T-cell (primary cell): Measurements from ENCODE around the gene SOX6. TPM values are rescaled to one million over a fixed set of nuclear protein-coding genes. Genes with fewer than 3 reads are reported as not detected.

ENCODE experiments used
- ATAC-seq, 4 experiments: fragments of 200-7000 bp in 3 of 4; fragments of 150-1000 bp in 1 of 4; cut with Tn5 transposase; replicated peaks in 1 of 4; 1 replicate in 3 of 4; 2 replicates in 1 of 4; pipeline ENCODE4 v1.10.0; 2021; ENCODE audit warnings: moderate library complexity in 3 of 4, mild to moderate bottlenecking in 2 of 4, moderate number of reproducible peaks in 1 of 4
- CTCF ChIA-PET, 2 donors: fragments of 300-600 bp; sonication (Branson Sonifier 250); formaldehyde crosslinking; loops; one replicate each; lab custom pipeline; 2022; ENCODE audit warnings: antibody characterized with exemption in 2 of 2; lab: Charles Lee
- POLR2A ChIA-PET, 2 donors: fragments of 300-600 bp; sonication (Branson Sonifier 250); formaldehyde crosslinking; loops; one replicate each; lab custom pipeline; 2022; ENCODE audit warnings: antibody characterized with exemption in 2 of 2; lab: Charles Lee
- DNase-seq, 35 experiments: peaks; one replicate each; pipeline versions ENCODE4 v3.0.0 to v3.0.0-alpha.2; 2013 to 2023
- H3K27ac ChIP-seq: one replicate; pipeline ENCODE4 v1.5.1; 2013; ENCODE audit warnings: low read length
- H3K27me3 ChIP-seq, 2 experiments: replicated peaks in 1 of 2; 1 replicate in 1 of 2; 2 replicates in 1 of 2; pipeline versions ENCODE4 v1.6.1 to v1.7.0; 2013; ENCODE audit warnings: low read length in 1 of 2, mixed read lengths in 1 of 2; ENCODE audit not compliant: control insufficient read depth in 2 of 2, insufficient read depth in 2 of 2; ENCODE audit errors: extremely low read depth in 1 of 2
- H3K36me3 ChIP-seq, 2 donors: 1 replicate in 1 of 2; 2 replicates in 1 of 2; pipeline versions ENCODE4 v1.6.1 to v1.7.0; 2013; ENCODE audit warnings: low read length in 1 of 2; ENCODE audit not compliant: control insufficient read depth in 2 of 2, insufficient read depth in 1 of 2; ENCODE audit errors: extremely low read depth in 1 of 2
- H3K4me1 ChIP-seq, 2 experiments: 1 replicate in 1 of 2; 2 replicates in 1 of 2; pipeline versions ENCODE4 v1.6.1 to v1.7.0; 2013; ENCODE audit warnings: low read length in 2 of 2, mixed read lengths in 1 of 2; ENCODE audit not compliant: insufficient read depth in 2 of 2, control insufficient read depth in 1 of 2; ENCODE audit errors: extremely low read depth in 1 of 2
- H3K4me3 ChIP-seq, 2 donors: 1 replicate in 1 of 2; 2 replicates in 1 of 2; pipeline versions ENCODE4 v1.5.1 to v1.7.0; 2013; ENCODE audit warnings: mild to moderate bottlenecking in 2 of 2, low read length in 1 of 2, moderate library complexity in 1 of 2; ENCODE audit not compliant: control insufficient read depth in 1 of 2; ENCODE audit errors: extremely low read depth in 1 of 2
- H3K9me3 ChIP-seq: 2 replicates; pipeline ENCODE4 v1.7.0; 2013
- H3K27ac Mint-ChIP-seq, 2 donors: one replicate each; pipeline ENCODE4 v1.8.0; 2020 to 2021; ENCODE audit warnings: mild to moderate bottlenecking in 2 of 2, mixed read lengths in 2 of 2
- H3K27me3 Mint-ChIP-seq, 2 donors: one replicate each; pipeline ENCODE4 v1.8.0; 2021 to 2022; ENCODE audit warnings: mixed read lengths in 2 of 2
- H3K36me3 Mint-ChIP-seq: one replicate; pipeline ENCODE4 v1.8.0; 2021; ENCODE audit warnings: mixed read lengths
- H3K4me1 Mint-ChIP-seq, 3 donors: one replicate each; pipeline ENCODE4 v1.8.0; 2020 to 2022; ENCODE audit warnings: mixed read lengths in 3 of 3, mild to moderate bottlenecking in 1 of 3
- H3K4me3 Mint-ChIP-seq, 3 donors: one replicate each; pipeline ENCODE4 v1.8.0; 2020 to 2022; ENCODE audit warnings: mild to moderate bottlenecking in 3 of 3, mixed read lengths in 3 of 3, moderate library complexity in 3 of 3
- H3K9me3 Mint-ChIP-seq, 3 donors: one replicate each; pipeline ENCODE4 v1.8.0; 2020 to 2022; ENCODE audit warnings: mixed read lengths in 3 of 3
- WGBS: methylation state at CpG from one replicate; pipeline ENCODE4 v1.1.5; 2013; ENCODE audit warnings: missing lambda C conversion rate; ENCODE audit not compliant: insufficient coverage; 5-methylcytosine and 5-hydroxymethylcytosine counted together
- total RNA-seq, 35 experiments: library from RNA in 6 of 35; stranded (reverse) in 6 of 35; fragments of 120-200 nt in 1 of 35; gene quantifications; one replicate each; pipeline versions ENCODE4 v1.2.1 to v1.2.4 and lab custom pipeline; 2013 to 2026

SOX6 gene
- total RNA-seq, 5 donors from 2014 or later (not counting 1 experiment from before 2014, with no cell fraction given): 0.16 TPM; not detected in 4

DNA sequence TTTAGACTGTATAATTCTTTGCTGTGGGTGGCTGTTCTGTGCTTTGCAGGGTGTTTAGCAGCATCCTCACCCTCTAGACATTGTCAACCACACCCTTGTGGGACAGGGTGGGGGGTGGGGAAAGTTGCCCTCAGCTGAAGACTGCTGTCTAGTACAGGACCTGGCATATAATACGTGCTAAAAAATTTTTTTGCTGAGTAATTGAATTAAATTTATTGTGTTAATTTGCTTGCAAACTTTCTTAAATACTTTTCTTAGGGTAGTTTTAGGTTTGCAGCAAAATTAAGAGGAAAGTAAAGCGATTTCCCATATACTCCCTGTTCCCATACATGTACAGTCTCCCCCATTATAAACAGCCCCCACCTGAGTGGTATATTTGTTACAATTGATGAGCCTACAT lies 268.5 kb downstream of the SOX6 start:
- no CpG with 5 or more reads among the region's 2 CpGs for WGBS
- no peaks in the 10 kb centered on the region for H3K36me3 ChIP-seq
- H3K4me1 ChIP-seq: no peaks in the 10 kb centered on the region
- Mint-ChIP-seq H3K4me1 (no peaks in the 10 kb centered on the region), H3K9me3 (peaks cover 0 to 4% (median 2%) of the 10 kb centered on the region in 3 donors), H3K4me3 (no peak overlapping the region), H3K36me3 (no peaks in the 10 kb centered on the region), H3K27ac (no peak overlapping the region), H3K27me3 (no peaks in the 10 kb centered on the region)
- H3K9me3 ChIP-seq: no peaks in the 10 kb centered on the region
- ChIA-PET CTCF (no interaction called here), POLR2A (no interaction called here)
- ATAC-seq: no peak
- H3K4me3 ChIP-seq: no peak overlapping the region
- no peak overlapping the region for H3K27ac ChIP-seq
- DNase-seq: no peak
- H3K27me3 ChIP-seq: no peaks in the 10 kb centered on the region

DNA sequence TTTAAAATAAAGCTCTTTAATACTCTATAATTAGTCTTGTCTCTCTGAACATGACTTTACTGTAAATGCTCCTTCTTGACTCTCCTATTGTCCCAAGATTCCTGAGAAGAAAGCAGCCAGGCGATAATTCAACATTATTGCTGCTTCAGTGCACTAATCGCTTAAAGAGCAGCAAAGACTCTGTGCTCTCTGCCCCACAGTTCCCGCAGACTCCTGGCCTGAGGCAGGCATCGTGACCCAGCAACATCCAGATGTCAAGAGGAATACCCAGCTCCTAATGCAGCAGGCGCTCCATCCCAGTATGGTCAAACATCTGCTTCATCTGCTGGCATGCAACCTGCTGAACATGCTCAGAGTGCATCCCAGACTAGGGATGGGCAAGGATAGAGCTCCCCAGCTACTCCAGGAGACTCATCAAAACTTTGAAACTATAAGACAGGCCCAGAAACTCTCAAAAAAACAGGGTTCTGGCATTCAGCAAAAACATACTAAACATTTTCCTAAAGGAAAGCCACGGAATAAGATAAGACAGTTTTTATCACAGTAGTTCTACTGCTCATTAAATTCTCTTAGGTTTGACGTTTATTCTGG lies 270.0 kb downstream of the SOX6 start:
- H3K9me3 Mint-ChIP-seq: peaks cover 0 to 4% (median 2%) of the 10 kb centered on the region in 3 donors
- H3K4me3 Mint-ChIP-seq: no peak overlapping the region
- H3K36me3 Mint-ChIP-seq: no peaks in the 10 kb centered on the region
- no peak for ATAC-seq
- ChIA-PET POLR2A (no interaction called here), CTCF (no interaction called here)
- Histone ChIP-seq H3K4me1 (no peaks in the 10 kb centered on the region), H3K4me3 (no peak overlapping the region), H3K27me3 (no peaks in the 10 kb centered on the region), H3K36me3 (no peaks in the 10 kb centered on the region), H3K9me3 (no peaks in the 10 kb centered on the region), H3K27ac (no peak overlapping the region)
- no peak for DNase-seq
- H3K4me1 Mint-ChIP-seq: no peaks in the 10 kb centered on the region
- 63% methylated on average over 5 of the region's 7 CpGs for WGBS
- H3K27ac Mint-ChIP-seq: no peak overlapping the region
- no peaks in the 10 kb centered on the region for H3K27me3 Mint-ChIP-seq

DNA sequence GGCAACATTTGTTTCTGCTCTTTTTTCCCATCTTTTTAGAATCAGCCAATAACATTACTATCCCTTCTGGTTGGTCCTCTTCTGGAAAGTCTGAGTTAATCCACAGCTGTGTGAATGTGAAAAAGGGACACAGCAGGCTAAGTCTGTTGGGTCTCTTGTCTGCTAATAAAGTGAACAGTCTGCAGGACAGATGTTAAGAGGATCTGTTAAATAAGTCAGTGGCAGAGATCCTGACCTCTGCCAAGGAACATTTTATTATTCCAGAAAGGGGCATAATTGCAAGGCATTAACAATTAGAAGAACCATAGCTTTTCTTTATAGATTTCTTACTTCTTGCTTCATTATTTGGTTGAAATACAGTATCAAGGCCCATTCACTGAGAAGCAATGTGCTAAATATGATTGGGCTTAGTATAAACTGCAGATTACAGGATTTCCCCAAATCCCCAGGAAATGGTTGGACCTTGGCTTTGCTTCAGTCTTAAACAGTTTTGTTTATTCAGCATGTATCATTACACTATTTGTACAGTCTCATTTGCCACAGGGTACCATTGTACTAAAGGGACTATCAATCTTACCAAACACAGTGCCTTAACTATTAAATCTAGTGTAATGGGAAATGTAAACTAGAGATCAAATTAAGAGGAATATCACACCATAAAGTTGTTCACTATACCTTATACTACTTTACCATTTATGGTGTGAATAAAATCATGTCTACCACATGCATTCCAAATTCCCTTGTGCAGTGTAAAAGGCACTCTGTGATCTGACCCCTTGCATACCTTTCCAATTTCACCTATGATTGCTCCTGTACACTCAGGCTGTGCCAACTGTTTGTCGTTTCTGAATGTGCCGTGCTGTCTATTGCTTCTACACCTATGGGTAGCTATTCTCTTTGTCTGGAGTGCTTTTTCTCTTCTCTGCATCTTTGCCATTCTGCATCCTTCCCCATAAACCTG lies 274.0 kb downstream of the SOX6 start:
- Mint-ChIP-seq H3K4me3 (no peak overlapping the region), H3K4me1 (no peaks in the 10 kb centered on the region), H3K27ac (no peak overlapping the region), H3K9me3 (peaks cover 2 to 9% (median 7%) of the 10 kb centered on the region in 3 donors), H3K27me3 (no peaks in the 10 kb centered on the region), H3K36me3 (no peaks in the 10 kb centered on the region)
- H3K27ac ChIP-seq: no peak overlapping the region
- no peaks in the 10 kb centered on the region for H3K36me3 ChIP-seq
- ChIA-PET CTCF (no interaction called here), POLR2A (no interaction called here)
- WGBS: no CpG with 5 or more reads among the region's 2 CpGs
- DNase-seq: no peak
- no peaks in the 10 kb centered on the region for H3K9me3 ChIP-seq
- no peak overlapping the region for H3K4me3 ChIP-seq
- ATAC-seq: no peak
- H3K4me1 ChIP-seq: no peaks in the 10 kb centered on the region
- H3K27me3 ChIP-seq: no peaks in the 10 kb centered on the region

DNA sequence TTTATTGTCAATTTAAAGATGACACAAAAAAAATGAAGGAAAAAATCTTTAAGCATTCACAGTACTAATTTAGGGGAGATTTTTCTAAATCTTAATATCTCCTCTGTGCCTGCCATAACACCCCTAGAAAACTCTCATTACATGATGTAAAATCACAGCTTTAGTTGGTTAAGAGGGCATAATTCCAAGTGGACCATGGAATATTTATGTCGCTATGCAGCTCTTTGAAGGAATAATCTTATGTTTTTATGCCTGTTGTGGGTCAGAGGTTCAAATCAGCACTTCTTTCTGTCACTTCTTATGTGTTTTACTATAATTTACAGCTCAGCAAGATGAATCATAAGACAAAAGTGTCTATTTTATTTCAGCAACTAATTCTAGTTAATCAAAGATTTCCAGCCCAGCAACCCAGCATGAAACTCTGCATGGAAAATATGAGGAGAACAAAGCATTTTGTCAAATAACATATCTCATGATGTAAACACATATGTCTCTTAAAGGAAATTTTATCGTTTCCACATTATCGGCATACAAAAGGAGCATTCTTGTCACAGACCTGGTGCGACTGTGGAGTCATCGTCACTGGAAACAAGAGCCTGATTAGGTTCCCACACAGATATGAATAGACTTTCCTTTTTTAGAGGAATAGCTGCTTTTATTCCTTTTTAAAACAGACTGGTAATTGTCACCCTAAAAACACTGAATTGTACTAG lies 274.8 kb downstream of the SOX6 start:
- H3K4me1 ChIP-seq: no peaks in the 10 kb centered on the region
- CTCF ChIA-PET: no interaction called here
- Mint-ChIP-seq H3K36me3 (no peaks in the 10 kb centered on the region), H3K4me1 (no peaks in the 10 kb centered on the region), H3K27me3 (no peaks in the 10 kb centered on the region), H3K9me3 (peaks cover 2 to 11% (median 9%) of the 10 kb centered on the region in 3 donors), H3K27ac (no peak overlapping the region), H3K4me3 (no peak overlapping the region)
- ATAC-seq: no peak
- no peak overlapping the region for H3K4me3 ChIP-seq
- no peaks in the 10 kb centered on the region for H3K9me3 ChIP-seq
- WGBS: no CpG with 5 or more reads among the region's 5 CpGs
- DNase-seq: no peak
- H3K27me3 ChIP-seq: no peaks in the 10 kb centered on the region
- POLR2A ChIA-PET: no interaction called here
- no peaks in the 10 kb centered on the region for H3K36me3 ChIP-seq
- no peak overlapping the region for H3K27ac ChIP-seq

DNA sequence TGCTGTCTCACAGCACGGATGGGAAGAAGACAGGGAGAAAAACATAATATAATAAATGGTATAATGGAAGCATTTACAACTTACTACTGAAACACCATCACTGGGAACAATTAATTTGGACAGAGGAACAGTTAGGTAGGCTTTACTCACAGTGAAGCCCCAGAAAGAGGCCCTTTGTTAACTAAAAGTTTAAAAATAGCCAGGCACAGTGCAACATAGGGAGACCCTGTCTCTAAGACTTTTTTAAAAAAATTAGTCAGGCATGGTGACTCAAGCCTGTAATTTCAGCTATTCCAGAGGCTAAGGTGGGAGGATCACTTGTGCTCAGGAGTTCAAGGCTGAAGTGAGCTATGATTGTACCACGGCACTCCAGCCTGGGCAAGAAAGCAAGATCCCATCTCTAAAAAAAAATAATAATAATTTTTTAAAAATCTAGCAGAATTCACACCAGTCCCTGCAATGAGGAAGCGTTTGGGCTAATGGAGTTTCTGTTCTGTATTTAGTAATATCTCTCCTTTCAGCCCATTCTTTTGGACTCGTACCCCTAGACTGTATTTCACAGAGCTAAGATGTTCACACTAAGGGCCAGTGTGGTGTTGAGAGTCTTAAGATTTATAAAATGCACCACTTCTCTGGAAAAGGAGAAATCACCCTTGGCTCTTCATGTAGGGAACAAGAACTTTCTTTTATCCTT lies 275.5 kb downstream of the SOX6 start:
- WGBS: no CpG with 5 or more reads among the region's 4 CpGs
- no peak overlapping the region for H3K4me3 ChIP-seq
- no peaks in the 10 kb centered on the region for H3K4me1 ChIP-seq
- no peaks in the 10 kb centered on the region for H3K9me3 ChIP-seq
- ATAC-seq (no peak), DNase-seq (no peak)
- Mint-ChIP-seq H3K4me3 (no peak overlapping the region), H3K27me3 (no peaks in the 10 kb centered on the region), H3K36me3 (no peaks in the 10 kb centered on the region), H3K27ac (no peak overlapping the region), H3K9me3 (peaks cover 4 to 16% (median 12%) of the 10 kb centered on the region in 3 donors), H3K4me1 (no peaks in the 10 kb centered on the region)
- ChIA-PET CTCF (interaction anchor here in 1 of 2 donors (0.7 kb wide), 1 partner anchor 372 kb away, joined by 4 read pairs; no protein-coding TSS in a partner anchor), POLR2A (no interaction called here)
- no peak overlapping the region for H3K27ac ChIP-seq
- H3K36me3 ChIP-seq: no peaks in the 10 kb centered on the region
- H3K27me3 ChIP-seq: no peaks in the 10 kb centered on the region

DNA sequence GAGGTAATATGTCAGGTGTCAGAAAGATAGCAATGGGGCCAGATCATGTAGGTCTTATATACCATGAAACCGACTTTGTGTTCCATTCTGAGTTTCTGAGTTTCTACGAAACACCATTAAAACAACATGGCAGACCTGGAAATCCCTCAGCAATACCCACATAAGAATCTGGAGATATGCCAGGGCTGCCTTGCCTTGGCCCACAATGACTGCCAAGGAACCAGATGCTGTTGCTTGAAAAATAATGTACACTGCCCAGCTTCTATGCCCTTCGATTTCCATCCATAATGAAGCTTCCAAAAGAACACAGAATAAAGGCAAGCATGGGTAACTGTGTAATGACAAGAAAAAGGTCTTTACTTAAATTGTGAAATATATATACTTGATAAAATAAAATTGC lies 277.4 kb downstream of the SOX6 start:
- H3K27ac ChIP-seq: no peak overlapping the region
- H3K27me3 ChIP-seq: no peaks in the 10 kb centered on the region
- H3K4me3 ChIP-seq: no peak overlapping the region
- Mint-ChIP-seq H3K27ac (no peak overlapping the region), H3K4me1 (no peaks in the 10 kb centered on the region), H3K4me3 (no peak overlapping the region), H3K36me3 (no peaks in the 10 kb centered on the region), H3K9me3 (peaks cover 11 to 29% (median 23%) of the 10 kb centered on the region in 3 donors), H3K27me3 (no peaks in the 10 kb centered on the region)
- CTCF ChIA-PET: no interaction called here
- DNase-seq (no peak), ATAC-seq (no peak)
- POLR2A ChIA-PET: no interaction called here
- no peaks in the 10 kb centered on the region for H3K36me3 ChIP-seq
- no CpG with 5 or more reads among the region's 3 CpGs for WGBS
- H3K4me1 ChIP-seq: no peaks in the 10 kb centered on the region
- no peaks in the 10 kb centered on the region for H3K9me3 ChIP-seq
